HL-60 (cell line): ENCODE results near the gene PAPPA.

ENCODE experiments used
- DNase-seq, 2 experiments: peaks; one replicate each; pipeline ENCODE4 v3.0.0-alpha.2; 2010 to 2020; ENCODE audit warnings: low read depth in 1 of 2, low spot score in 1 of 2
- H3K27ac ChIP-seq: fragments of 250-450 bp; sonication (Bioruptor Pico); replicated peaks from 2 replicates; pipeline ENCODE4 v1.5.1; 2020; ENCODE audit warnings: mild to moderate bottlenecking, moderate library complexity
- H3K27me3 ChIP-seq: fragments of 250-450 bp; sonication (Bioruptor Pico); 2 replicates; pipeline ENCODE4 v1.5.1; 2021; ENCODE audit warnings: mild to moderate bottlenecking, moderate library complexity; ENCODE audit not compliant: insufficient read depth, poor library complexity, severe bottlenecking
- H3K4me3 ChIP-seq: replicated peaks from 2 replicates; pipeline ENCODE4 v1.5.1; 2011; ENCODE audit warnings: mild to moderate bottlenecking, control low read depth, low read length; ENCODE audit not compliant: insufficient read depth
- GABPA ChIP-seq: IDR thresholded peaks from 2 replicates; pipeline ENCODE4 v1.6.1; 2012; ENCODE audit warnings: low read depth
- POLR2AphosphoS5 ChIP-seq: IDR thresholded peaks from 2 replicates; pipeline ENCODE4 v1.6.1; 2012; ENCODE audit warnings: low read depth
- SPI1 ChIP-seq: IDR thresholded peaks from 2 replicates; pipeline ENCODE4 v1.6.1; 2012; ENCODE audit warnings: low read depth, mild to moderate bottlenecking, borderline replicate concordance
- TF ChIP-seq, protein P1 (sequence below): IDR thresholded peaks from 2 replicates; pipeline ENCODE4 v1.6.1; 2012; ENCODE audit warnings: low read depth; ENCODE audit not compliant: insufficient replicate concordance
- TF ChIP-seq, protein P2 (sequence below): IDR thresholded peaks from one replicate; pipeline ENCODE4 v1.5.1; 2011; ENCODE audit warnings: low read length, control low read depth, inconsistent platforms; ENCODE audit not compliant: insufficient read depth

Gene PAPPA

DNA sequence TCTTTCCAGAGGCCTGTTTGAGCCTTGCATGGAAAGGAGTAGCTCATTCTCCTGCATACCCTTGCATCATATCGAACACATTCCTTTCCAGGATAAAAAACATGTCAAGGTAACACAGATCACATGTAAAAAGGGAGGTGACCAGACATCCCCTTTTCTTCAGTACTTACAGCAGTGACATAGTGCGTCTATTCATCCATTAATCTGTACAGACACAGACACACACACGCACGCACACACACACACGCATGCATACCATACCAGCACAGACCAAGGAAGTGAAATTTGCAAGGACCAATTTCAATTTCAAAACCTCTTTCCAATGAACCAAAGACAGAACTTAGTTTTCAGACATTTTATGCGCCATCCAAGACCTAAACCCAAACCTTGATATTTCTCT, 256.0 kb downstream of the PAPPA start:
- no peak for DNase-seq
- TF ChIP-seq, protein P1, sequence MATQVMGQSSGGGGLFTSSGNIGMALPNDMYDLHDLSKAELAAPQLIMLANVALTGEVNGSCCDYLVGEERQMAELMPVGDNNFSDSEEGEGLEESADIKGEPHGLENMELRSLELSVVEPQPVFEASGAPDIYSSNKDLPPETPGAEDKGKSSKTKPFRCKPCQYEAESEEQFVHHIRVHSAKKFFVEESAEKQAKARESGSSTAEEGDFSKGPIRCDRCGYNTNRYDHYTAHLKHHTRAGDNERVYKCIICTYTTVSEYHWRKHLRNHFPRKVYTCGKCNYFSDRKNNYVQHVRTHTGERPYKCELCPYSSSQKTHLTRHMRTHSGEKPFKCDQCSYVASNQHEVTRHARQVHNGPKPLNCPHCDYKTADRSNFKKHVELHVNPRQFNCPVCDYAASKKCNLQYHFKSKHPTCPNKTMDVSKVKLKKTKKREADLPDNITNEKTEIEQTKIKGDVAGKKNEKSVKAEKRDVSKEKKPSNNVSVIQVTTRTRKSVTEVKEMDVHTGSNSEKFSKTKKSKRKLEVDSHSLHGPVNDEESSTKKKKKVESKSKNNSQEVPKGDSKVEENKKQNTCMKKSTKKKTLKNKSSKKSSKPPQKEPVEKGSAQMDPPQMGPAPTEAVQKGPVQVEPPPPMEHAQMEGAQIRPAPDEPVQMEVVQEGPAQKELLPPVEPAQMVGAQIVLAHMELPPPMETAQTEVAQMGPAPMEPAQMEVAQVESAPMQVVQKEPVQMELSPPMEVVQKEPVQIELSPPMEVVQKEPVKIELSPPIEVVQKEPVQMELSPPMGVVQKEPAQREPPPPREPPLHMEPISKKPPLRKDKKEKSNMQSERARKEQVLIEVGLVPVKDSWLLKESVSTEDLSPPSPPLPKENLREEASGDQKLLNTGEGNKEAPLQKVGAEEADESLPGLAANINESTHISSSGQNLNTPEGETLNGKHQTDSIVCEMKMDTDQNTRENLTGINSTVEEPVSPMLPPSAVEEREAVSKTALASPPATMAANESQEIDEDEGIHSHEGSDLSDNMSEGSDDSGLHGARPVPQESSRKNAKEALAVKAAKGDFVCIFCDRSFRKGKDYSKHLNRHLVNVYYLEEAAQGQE = no peak
- TF ChIP-seq SPI1 (no peak), GABPA (no peak)
- Histone ChIP-seq H3K27ac (no peak overlapping the region), H3K27me3 (peaks cover 2% of the 10 kb centered on the region), H3K4me3 (no peak overlapping the region)

DNA sequence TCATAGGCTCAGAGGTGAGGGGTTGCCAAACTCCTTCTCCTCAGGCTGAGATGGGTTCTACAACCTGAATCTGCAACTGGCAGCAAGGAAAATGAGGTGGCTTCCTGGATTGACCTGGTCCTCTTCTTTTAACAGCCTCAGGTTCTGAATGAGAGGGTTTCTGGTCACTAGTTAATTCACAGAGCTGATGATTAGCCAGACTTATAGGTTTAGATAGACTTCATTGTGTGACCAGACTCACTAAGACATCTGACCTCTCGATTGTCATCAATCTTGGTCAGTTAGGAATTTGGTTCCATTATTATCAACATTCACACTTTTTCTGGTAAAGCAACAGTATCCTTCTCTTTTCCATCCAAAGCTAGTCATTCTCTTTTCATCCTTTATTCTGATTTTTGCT, 257.9 kb downstream of the PAPPA start:
- DNase-seq = no peak
- H3K27me3 ChIP-seq = peaks cover 2% of the 10 kb centered on the region
- TF ChIP-seq, protein P2, sequence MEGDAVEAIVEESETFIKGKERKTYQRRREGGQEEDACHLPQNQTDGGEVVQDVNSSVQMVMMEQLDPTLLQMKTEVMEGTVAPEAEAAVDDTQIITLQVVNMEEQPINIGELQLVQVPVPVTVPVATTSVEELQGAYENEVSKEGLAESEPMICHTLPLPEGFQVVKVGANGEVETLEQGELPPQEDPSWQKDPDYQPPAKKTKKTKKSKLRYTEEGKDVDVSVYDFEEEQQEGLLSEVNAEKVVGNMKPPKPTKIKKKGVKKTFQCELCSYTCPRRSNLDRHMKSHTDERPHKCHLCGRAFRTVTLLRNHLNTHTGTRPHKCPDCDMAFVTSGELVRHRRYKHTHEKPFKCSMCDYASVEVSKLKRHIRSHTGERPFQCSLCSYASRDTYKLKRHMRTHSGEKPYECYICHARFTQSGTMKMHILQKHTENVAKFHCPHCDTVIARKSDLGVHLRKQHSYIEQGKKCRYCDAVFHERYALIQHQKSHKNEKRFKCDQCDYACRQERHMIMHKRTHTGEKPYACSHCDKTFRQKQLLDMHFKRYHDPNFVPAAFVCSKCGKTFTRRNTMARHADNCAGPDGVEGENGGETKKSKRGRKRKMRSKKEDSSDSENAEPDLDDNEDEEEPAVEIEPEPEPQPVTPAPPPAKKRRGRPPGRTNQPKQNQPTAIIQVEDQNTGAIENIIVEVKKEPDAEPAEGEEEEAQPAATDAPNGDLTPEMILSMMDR = no peak
- TF ChIP-seq SPI1 = no peak
- TF ChIP-seq POLR2AphosphoS5 = no peak
- TF ChIP-seq, protein P1 = no peak
- TF ChIP-seq GABPA = no peak
- no peak overlapping the region for H3K4me3 ChIP-seq
- H3K27ac ChIP-seq = no peak overlapping the region

DNA sequence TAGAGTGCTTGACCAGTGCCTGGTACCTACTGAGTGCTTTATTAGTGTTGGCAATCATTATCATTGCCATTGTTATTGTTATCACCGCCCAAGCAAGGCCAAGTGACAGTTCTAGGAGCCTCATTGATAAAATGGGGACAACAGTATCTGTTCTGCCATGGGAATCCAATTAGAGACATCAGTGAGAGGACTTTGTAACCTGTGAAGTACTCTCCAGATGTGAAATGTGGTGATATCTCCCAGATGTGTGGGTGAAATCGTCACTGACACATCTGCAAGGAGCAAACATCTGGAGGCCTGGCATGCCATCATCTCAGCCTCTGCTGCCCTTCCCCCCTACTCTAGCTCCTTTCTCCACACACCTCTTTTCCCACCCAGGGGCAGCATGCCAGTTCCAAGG, 260.8 kb downstream of the PAPPA start:
- Histone ChIP-seq H3K27me3 (peaks cover 2% of the 10 kb centered on the region), H3K27ac (no peak overlapping the region), H3K4me3 (no peak overlapping the region)
- no peak for DNase-seq
- TF ChIP-seq SPI1 (no peak), GABPA (no peak), POLR2AphosphoS5 (no peak)
- TF ChIP-seq, protein P1 = no peak
- TF ChIP-seq, protein P2 = no peak
